Mesenchymal stem cell (in vitro differentiated cells and primary cell): ENCODE results near the gene TTC27.

Source experiments
- DNase-seq: peaks from one replicate; pipeline ENCODE4 v3.0.0-alpha.2; 2013
- H2AFZ ChIP-seq: one replicate; pipeline ENCODE4 v1.6.1; 2013; ENCODE audit warnings: low read depth, mild to moderate bottlenecking, control low read depth, inconsistent platforms, low read length, moderate library complexity
- H2AK5ac ChIP-seq: 2 replicates; pipeline ENCODE4 v1.6.1; 2013; ENCODE audit warnings: low read length, moderate library complexity, mild to moderate bottlenecking, inconsistent platforms; ENCODE audit not compliant: severe bottlenecking
- H2BK120ac ChIP-seq: one replicate; pipeline ENCODE4 v1.6.1; 2013; ENCODE audit warnings: low read depth, mild to moderate bottlenecking, inconsistent platforms, low read length, moderate library complexity
- H2BK12ac ChIP-seq, 2 experiments: one replicate each; pipeline ENCODE4 v1.6.1; 2013; ENCODE audit warnings: inconsistent platforms in 2 of 2, low read length in 2 of 2, mild to moderate bottlenecking in 2 of 2, moderate library complexity in 2 of 2, control low read depth in 1 of 2
- H2BK15ac ChIP-seq: one replicate; pipeline ENCODE4 v1.6.1; 2013; ENCODE audit warnings: mild to moderate bottlenecking, low read depth, inconsistent platforms; ENCODE audit not compliant: poor library complexity, severe bottlenecking
- H2BK5ac ChIP-seq: 2 replicates; pipeline ENCODE4 v1.6.1; 2013; ENCODE audit warnings: low read depth, mild to moderate bottlenecking, low read length, control low read depth, inconsistent platforms; ENCODE audit not compliant: poor library complexity, severe bottlenecking
- H3K14ac ChIP-seq, 2 experiments: one replicate each; pipeline ENCODE4 v1.6.1; 2013; ENCODE audit warnings: inconsistent platforms in 2 of 2, low read length in 2 of 2, control low read depth in 1 of 2, mild to moderate bottlenecking in 1 of 2, moderate library complexity in 1 of 2
- H3K18ac ChIP-seq, 2 experiments: one replicate each; pipeline ENCODE4 v1.6.1; 2013; ENCODE audit warnings: inconsistent platforms in 2 of 2, low read length in 2 of 2, control low read depth in 1 of 2, low read depth in 1 of 2, mild to moderate bottlenecking in 1 of 2
- H3K23ac ChIP-seq, 2 experiments: one replicate each; pipeline ENCODE4 v1.6.1; 2013; ENCODE audit warnings: inconsistent platforms in 2 of 2, low read length in 2 of 2, mild to moderate bottlenecking in 2 of 2, moderate library complexity in 2 of 2, control low read depth in 1 of 2
- H3K27ac ChIP-seq: 2 replicates; pipeline ENCODE4 v1.5.1; 2013; ENCODE audit warnings: mild to moderate bottlenecking, moderate library complexity, low read length, control low read depth, inconsistent platforms; ENCODE audit not compliant: poor library complexity, severe bottlenecking
- H3K27me3 ChIP-seq, 2 experiments: 2 replicates each; pipeline versions ENCODE4 v1.6.1 to v1.7.0; 2013; ENCODE audit warnings: low read length in 2 of 2, mild to moderate bottlenecking in 2 of 2, moderate library complexity in 2 of 2, control low read depth in 1 of 2, inconsistent platforms in 1 of 2; ENCODE audit not compliant: control insufficient read depth in 1 of 2, insufficient read depth in 1 of 2
- H3K36me3 ChIP-seq, 2 experiments: 2 replicates each; pipeline versions ENCODE4 v1.6.1 to v1.7.0; 2013; ENCODE audit warnings: low read length in 2 of 2, control low read depth in 1 of 2, inconsistent platforms in 1 of 2, low read depth in 1 of 2, mild to moderate bottlenecking in 1 of 2; ENCODE audit not compliant: insufficient read depth in 2 of 2, control insufficient read depth in 1 of 2
- H3K4ac ChIP-seq, 2 experiments: one replicate each; pipeline ENCODE4 v1.6.1; 2013; ENCODE audit warnings: inconsistent platforms in 2 of 2, low read length in 2 of 2, mild to moderate bottlenecking in 2 of 2, moderate library complexity in 2 of 2, control low read depth in 1 of 2, low read depth in 1 of 2
- H3K4me1 ChIP-seq: 2 replicates; pipeline ENCODE4 v1.6.1; 2013; ENCODE audit warnings: low read depth, low read length, control low read depth; ENCODE audit not compliant: control insufficient read depth, insufficient read depth
- H3K4me2 ChIP-seq: 2 replicates; pipeline ENCODE4 v1.6.1; 2013; ENCODE audit warnings: low read length, mild to moderate bottlenecking, inconsistent platforms; ENCODE audit not compliant: poor library complexity, severe bottlenecking
- H3K4me3 ChIP-seq, 2 experiments: 2 replicates each; pipeline versions ENCODE4 v1.5.1 to v1.7.0; 2013; ENCODE audit warnings: low read length in 2 of 2, mild to moderate bottlenecking in 2 of 2, control low read depth in 1 of 2, low read depth in 1 of 2; ENCODE audit not compliant: insufficient read depth in 1 of 2
- H3K79me1 ChIP-seq: replicated peaks from 2 replicates; pipeline ENCODE4 v1.6.1; 2013; ENCODE audit warnings: mild to moderate bottlenecking, control low read depth, low read length, inconsistent platforms; ENCODE audit not compliant: poor library complexity, severe bottlenecking
- H3K9ac ChIP-seq: 2 replicates; pipeline ENCODE4 v1.7.0; 2013; ENCODE audit warnings: mild to moderate bottlenecking, low read length, moderate library complexity
- H3K9me3 ChIP-seq: 2 replicates; pipeline ENCODE4 v1.7.0; 2013; ENCODE audit warnings: mild to moderate bottlenecking, low read length; ENCODE audit not compliant: control insufficient read depth
- H4K8ac ChIP-seq: one replicate; pipeline ENCODE4 v1.6.1; 2013; ENCODE audit warnings: inconsistent platforms, mild to moderate bottlenecking, low read length, moderate library complexity
- H4K91ac ChIP-seq: one replicate; pipeline ENCODE4 v1.6.1; 2013; ENCODE audit warnings: mild to moderate bottlenecking, low read length, inconsistent platforms
- WGBS: methylation state at CpG from one replicate; pipeline ENCODE4 v1.1.7; 2013; ENCODE audit warnings: mixed read lengths; 5-methylcytosine and 5-hydroxymethylcytosine counted together

Gene TTC27

DNA sequence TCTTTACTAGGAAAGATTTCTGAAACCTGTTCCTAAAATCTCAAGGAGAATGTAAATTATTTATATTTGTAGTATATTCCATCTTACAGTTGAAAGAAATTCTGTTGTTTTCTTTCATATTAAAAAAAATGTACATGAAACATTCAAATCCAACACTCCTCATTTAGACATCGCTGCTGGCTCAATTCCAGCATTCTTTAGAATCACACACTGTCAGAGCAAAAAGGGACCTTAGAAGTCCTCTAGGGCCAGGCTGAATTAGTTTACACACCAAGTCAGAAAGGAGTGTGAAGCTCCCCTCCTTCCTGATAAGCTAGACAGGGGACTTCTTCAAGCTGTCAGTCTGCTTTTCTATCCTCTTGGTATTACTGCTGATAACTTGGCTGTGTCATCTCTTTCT lies 160.3 kb downstream of the TTC27 start:
- H2BK120ac ChIP-seq: no peak overlapping the region
- no peak overlapping the region for H3K18ac ChIP-seq
- peaks cover 0 to 21% of the 10 kb centered on the region in 2 experiments for H3K36me3 ChIP-seq
- H2BK15ac ChIP-seq: no peak overlapping the region
- WGBS: 80% methylated on average over 1 of the region's 1 CpG
- no peak overlapping the region for H2AK5ac ChIP-seq
- H3K79me1 ChIP-seq: peaks cover 4% of the 10 kb centered on the region
- H3K9me3 ChIP-seq: peaks cover 3% of the 10 kb centered on the region
- no peak overlapping the region for H3K4me3 ChIP-seq
- H3K23ac ChIP-seq: no peak overlapping the region
- H2BK5ac ChIP-seq: no peak overlapping the region
- no peak overlapping the region for H3K9ac ChIP-seq
- no peak overlapping the region for H3K27ac ChIP-seq
- H3K14ac ChIP-seq: no peak overlapping the region
- DNase-seq: no peak
- no peak overlapping the region for H4K91ac ChIP-seq
- H2AFZ ChIP-seq: no peak overlapping the region
- H3K4me2 ChIP-seq: no peak overlapping the region
- no peaks in the 10 kb centered on the region for H3K4me1 ChIP-seq
- H4K8ac ChIP-seq: no peak overlapping the region
- H3K27me3 ChIP-seq: no peaks in the 10 kb centered on the region
- H3K4ac ChIP-seq: no peak overlapping the region
- no peak overlapping the region for H2BK12ac ChIP-seq

DNA sequence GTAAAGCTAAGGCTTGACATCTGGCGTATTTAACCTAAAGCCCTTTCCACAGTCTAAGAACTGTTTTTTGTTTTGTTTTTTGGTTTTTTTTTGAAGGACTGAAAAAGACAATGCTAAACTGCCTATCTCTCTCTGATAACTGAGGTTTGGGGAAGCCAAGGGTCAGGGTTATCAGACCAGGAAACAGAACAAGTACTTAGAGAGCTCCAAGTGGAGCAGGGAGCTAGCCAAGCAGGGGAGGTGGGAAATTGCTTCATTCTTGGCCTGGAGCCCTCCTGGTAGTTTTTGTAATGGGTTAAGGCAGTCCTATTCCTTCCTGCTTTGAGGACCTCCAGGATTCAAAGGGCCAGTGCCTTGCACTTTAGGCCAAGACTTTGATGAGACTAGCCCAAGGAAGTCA lies 164.6 kb downstream of the TTC27 start:
- no peak overlapping the region for H3K23ac ChIP-seq
- H2BK5ac ChIP-seq: no peak overlapping the region
- no peak overlapping the region for H2BK12ac ChIP-seq
- H2BK120ac ChIP-seq: no peak overlapping the region
- no peak overlapping the region for H2BK15ac ChIP-seq
- DNase-seq: no peak
- H3K79me1 ChIP-seq: peaks cover 4% of the 10 kb centered on the region
- H2AFZ ChIP-seq: no peak overlapping the region
- no peaks in the 10 kb centered on the region for H3K27me3 ChIP-seq
- H3K27ac ChIP-seq: no peak overlapping the region
- WGBS: no CpG with 5 or more reads among the region's 1 CpG
- no peak overlapping the region for H3K4ac ChIP-seq
- no peak overlapping the region for H3K4me3 ChIP-seq
- H3K4me1 ChIP-seq: no peaks in the 10 kb centered on the region
- no peak overlapping the region for H4K8ac ChIP-seq
- H3K18ac ChIP-seq: no peak overlapping the region
- peaks cover 0 to 3% of the 10 kb centered on the region in 2 experiments for H3K36me3 ChIP-seq
- no peak overlapping the region for H3K14ac ChIP-seq
- H4K91ac ChIP-seq: no peak overlapping the region
- no peak overlapping the region for H3K9ac ChIP-seq
- H3K4me2 ChIP-seq: no peak overlapping the region
- H3K9me3 ChIP-seq: no peaks in the 10 kb centered on the region
- H2AK5ac ChIP-seq: no peak overlapping the region

DNA sequence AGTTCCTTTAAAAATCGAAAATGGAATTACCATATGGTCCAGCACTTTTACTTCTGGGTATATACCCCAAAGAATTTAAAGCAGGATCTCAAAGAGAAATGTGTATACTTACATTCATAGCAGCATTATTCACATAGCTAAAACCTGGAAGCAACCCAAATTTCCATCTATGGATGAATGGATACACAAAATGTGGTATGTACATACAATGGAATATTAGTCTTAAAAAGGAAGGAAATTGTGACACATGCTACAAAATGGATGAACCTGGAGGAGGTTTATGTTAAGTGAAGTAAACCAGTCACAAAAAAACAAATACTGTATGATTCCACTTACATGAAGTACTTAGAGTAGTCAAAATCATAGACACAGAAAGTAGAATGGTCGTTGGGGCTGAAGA lies 171.0 kb downstream of the TTC27 start:
- no peak overlapping the region for H3K9ac ChIP-seq
- no peak for DNase-seq
- H2BK12ac ChIP-seq: no peak overlapping the region
- no peak overlapping the region for H3K4ac ChIP-seq
- peaks cover 0 to 2% of the 10 kb centered on the region in 2 experiments for H3K36me3 ChIP-seq
- no peak overlapping the region for H3K18ac ChIP-seq
- no peak overlapping the region for H3K23ac ChIP-seq
- no peak overlapping the region for H2BK120ac ChIP-seq
- 77% methylated on average over 2 of the region's 2 CpGs for WGBS
- H2BK5ac ChIP-seq: no peak overlapping the region
- no peak overlapping the region for H3K4me2 ChIP-seq
- H3K9me3 ChIP-seq: no peaks in the 10 kb centered on the region
- no peak overlapping the region for H2BK15ac ChIP-seq
- H2AFZ ChIP-seq: no peak overlapping the region
- no peak overlapping the region for H2AK5ac ChIP-seq
- no peak overlapping the region for H3K4me3 ChIP-seq
- H3K4me1 ChIP-seq: no peaks in the 10 kb centered on the region
- H3K27me3 ChIP-seq: no peaks in the 10 kb centered on the region
- H4K91ac ChIP-seq: no peak overlapping the region
- H4K8ac ChIP-seq: no peak overlapping the region
- H3K79me1 ChIP-seq: peaks cover 2% of the 10 kb centered on the region
- no peak overlapping the region for H3K27ac ChIP-seq
- no peak overlapping the region for H3K14ac ChIP-seq

DNA sequence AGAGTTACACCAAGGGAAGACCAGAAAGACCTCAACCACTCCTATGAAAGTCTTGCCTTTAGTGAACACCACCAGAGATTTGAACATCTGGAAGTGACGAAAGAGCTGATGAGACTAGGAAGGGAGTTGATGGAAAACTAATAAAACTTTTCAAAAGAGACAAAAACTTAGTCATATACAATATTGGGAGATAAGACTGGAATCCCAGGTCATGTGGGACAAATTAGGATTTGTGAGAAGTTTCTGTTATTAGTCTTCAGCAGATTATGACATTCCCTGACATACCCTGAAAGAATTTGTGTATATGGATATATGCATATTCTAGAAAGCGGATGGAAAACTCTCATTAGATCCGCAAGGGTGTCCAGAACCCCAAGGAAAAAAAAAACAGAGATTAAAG lies 173.9 kb downstream of the TTC27 start:
- Histone ChIP-seq H3K18ac (no peak overlapping the region), H2AFZ (no peak overlapping the region), H3K4me1 (no peaks in the 10 kb centered on the region), H3K27ac (no peak overlapping the region), H3K9me3 (no peaks in the 10 kb centered on the region), H3K4ac (no peak overlapping the region), H3K4me2 (no peak overlapping the region), H2BK15ac (peak overlapping the region; percentile 64), H3K79me1 (peaks cover 2% of the 10 kb centered on the region), H4K91ac (no peak overlapping the region), H2BK12ac (no peak overlapping the region), H3K27me3 (no peaks in the 10 kb centered on the region), H2BK120ac (no peak overlapping the region), H3K23ac (no peak overlapping the region), H3K36me3 (peaks cover 0 to 2% of the 10 kb centered on the region in 2 experiments), H3K4me3 (no peak overlapping the region), H2BK5ac (no peak overlapping the region), H3K9ac (no peak overlapping the region), H3K14ac (no peak overlapping the region), H2AK5ac (no peak overlapping the region), H4K8ac (no peak overlapping the region)
- DNase-seq: no peak
- 100% methylated on average over 2 of the region's 3 CpGs for WGBS
